ENCODE measurements around the gene ROBO1. TPM values are rescaled to one million over a fixed set of nuclear protein-coding genes. Genes with fewer than 3 reads are reported as not detected.

Gene ROBO1
- total and polyA plus RNA-seq, 2 of the 8 experiments (the other 6 are each of a cell fraction or from before 2014, with no cell fraction given) = 51.4 to 91.0 TPM

DNA sequence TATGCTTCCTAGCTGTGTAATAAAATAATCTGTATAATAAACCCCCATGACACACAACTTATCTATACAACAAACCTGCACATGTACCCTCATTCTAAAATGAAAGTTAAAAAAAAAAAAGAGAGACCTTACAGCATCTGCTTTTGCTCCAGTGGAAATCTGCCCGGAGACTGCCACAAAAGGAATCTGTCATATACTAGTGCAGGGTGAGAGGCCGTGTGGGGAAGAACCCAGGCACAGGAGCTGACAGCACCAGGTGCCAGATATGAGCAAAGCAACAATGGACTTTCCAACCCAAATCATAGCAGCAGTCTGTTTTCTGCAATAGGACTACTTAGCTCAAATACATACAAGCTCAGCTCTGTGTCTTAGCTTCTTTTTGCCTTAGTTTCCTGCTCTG, 346.5 kb downstream of the ROBO1 start:
- Histone ChIP-seq H2AFZ (ENCODE audit: low read length) (no peak overlapping the region), H2BK5ac (ENCODE audit: low read depth, low read length) (no peak overlapping the region), H4K8ac (ENCODE audit: extremely low read depth, insufficient read depth, low read length) (no peak overlapping the region), H4K5ac (ENCODE audit: insufficient read length, low read depth, low read length) (no peak overlapping the region), H3K4ac (replicated peaks; ENCODE audit: insufficient read length, low read depth, low read length) (no peak overlapping the region), H3K56ac (replicated peaks; ENCODE audit: insufficient read length, low read depth, low read length) (no peak overlapping the region), H3K18ac (ENCODE audit: extremely low read depth, low read length) (no peak overlapping the region), H4K91ac (replicated peaks; ENCODE audit: insufficient read length, low read length) (no peak overlapping the region), H2BK12ac (ENCODE audit: low read depth, low read length) (no peak overlapping the region), H3K4me3 (ENCODE audit: extremely low read depth in 1 of 4, insufficient read depth in 2 of 4, low read depth in 3 of 4, low read length in 4 of 4) (no peak overlapping the region), H3K23ac (ENCODE audit: insufficient read length) (no peak overlapping the region), H3K27me3 (replicated peaks in 1 of 4; ENCODE audit: control insufficient read depth in 3 of 4, extremely low read depth in 1 of 4, insufficient read depth in 3 of 4, low read length in 3 of 4) (no peaks in the 10 kb centered on the region), H2BK120ac (replicated peaks; ENCODE audit: low read depth, low read length) (no peak overlapping the region), H3K79me2 (ENCODE audit: control insufficient read depth in 1 of 2, insufficient read depth in 2 of 2, low read length in 2 of 2) (no peaks in the 10 kb centered on the region), H2BK15ac (ENCODE audit: low read length) (no peak overlapping the region), H3K9me3 (ENCODE audit: insufficient read depth in 2 of 2, low read depth in 1 of 2, low read length in 1 of 2) (no peaks in the 10 kb centered on the region), H3K79me1 (ENCODE audit: low read depth, low read length) (no peaks in the 10 kb centered on the region), H3K36me3 (ENCODE audit: control insufficient read depth in 2 of 4, insufficient read depth in 4 of 4, low read length in 3 of 4) (no peaks in the 10 kb centered on the region), H2BK20ac (ENCODE audit: low read length) (no peak overlapping the region), H3K4me1 (replicated peaks in 1 of 4; ENCODE audit: control insufficient read depth in 3 of 4, insufficient read depth in 4 of 4, low read length in 3 of 4) (no peaks in the 10 kb centered on the region), H3K14ac (ENCODE audit: insufficient read length) (no peak overlapping the region), H3K23me2 (ENCODE audit: low read depth, low read length) (no peaks in the 10 kb centered on the region), H3K27ac (ENCODE audit: low read depth, low read length) (no peak overlapping the region), H3K9ac (replicated peaks in 1 of 4; ENCODE audit: extremely low read depth in 1 of 4, low read depth in 3 of 4, low read length in 3 of 4) (no peak overlapping the region), H4K20me1 (replicated peaks in 1 of 2; ENCODE audit: control insufficient read depth in 1 of 2, insufficient read depth in 2 of 2, low read length in 2 of 2) (no peaks in the 10 kb centered on the region), H3K4me2 (ENCODE audit: insufficient read depth in 1 of 2, low read depth in 2 of 2, low read length in 2 of 2) (no peak overlapping the region), H2AK5ac (ENCODE audit: low read depth, low read length) (no peak overlapping the region)
- no peak for DNase-seq (ENCODE audit: low read depth in 1 of 2, low spot score in 2 of 2)
- 83% methylated on average over 2 of the region's 2 CpGs; no CpG with 5 or more reads in 1 of the 2 experiments for WGBS, 2 experiments (ENCODE audit: extremely low coverage in 1 of 2, insufficient coverage in 1 of 2, insufficient read length in 1 of 2, insufficient replicate concordance in 2 of 2, low coverage in 1 of 2, low lambda C conversion rate in 2 of 2, missing lambda C conversion rate in 1 of 2)
- ChIA-PET POLR2A (ENCODE audit: partially characterized antibody) (no interaction called here), CTCF (ENCODE audit: partially characterized antibody) (interaction anchor here (0.5 to 0.7 kb wide), 2 partner anchors 10 to 97 kb away, joined by 3 read pairs; no protein-coding TSS in a partner anchor)
- FAIRE-seq = no peak
- TF ChIP-seq, protein P1, sequence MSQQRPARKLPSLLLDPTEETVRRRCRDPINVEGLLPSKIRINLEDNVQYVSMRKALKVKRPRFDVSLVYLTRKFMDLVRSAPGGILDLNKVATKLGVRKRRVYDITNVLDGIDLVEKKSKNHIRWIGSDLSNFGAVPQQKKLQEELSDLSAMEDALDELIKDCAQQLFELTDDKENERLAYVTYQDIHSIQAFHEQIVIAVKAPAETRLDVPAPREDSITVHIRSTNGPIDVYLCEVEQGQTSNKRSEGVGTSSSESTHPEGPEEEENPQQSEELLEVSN (IDR thresholded peaks at IDR 0.05) = no peak
- TF ChIP-seq CREB1 (IDR thresholded peaks at IDR 0.05) (no peak), KDM5A (IDR thresholded peaks at IDR 0.05; ENCODE audit: low read length) (no peak), JUN (IDR thresholded peaks at IDR 0.05; ENCODE audit: low read depth, low read length) (no peak), SP1 (IDR thresholded peaks at IDR 0.05; ENCODE audit: low read depth, low read length) (no peak), ASH2L (IDR thresholded peaks at IDR 0.05; ENCODE audit: low read length) (no peak), NRF1 (IDR thresholded peaks at IDR 0.05; ENCODE audit: low read depth, low read length) (no peak), CHD1 (IDR thresholded peaks at IDR 0.05; ENCODE audit: low read depth, low read length) (no peak), KDM4A (IDR thresholded peaks at IDR 0.05; ENCODE audit: low read depth, low read length, severe bottlenecking) (no peak), GABPA (IDR thresholded peaks at IDR 0.05; ENCODE audit: borderline replicate concordance, insufficient read depth, low read length) (no peak), SP2 (IDR thresholded peaks at IDR 0.05; ENCODE audit: low read length) (no peak), CBX8 (IDR thresholded peaks at IDR 0.05; ENCODE audit: borderline replicate concordance, low read depth, low read length) (no peak), SUZ12 (IDR thresholded peaks at IDR 0.05; ENCODE audit: low read length) (no peak), POLR2A (IDR thresholded peaks at IDR 0.05; ENCODE audit: control extremely low read depth in 1 of 2, low read depth in 2 of 2, low read length in 2 of 2) (no peak)
- TF ChIP-seq, protein P2, sequence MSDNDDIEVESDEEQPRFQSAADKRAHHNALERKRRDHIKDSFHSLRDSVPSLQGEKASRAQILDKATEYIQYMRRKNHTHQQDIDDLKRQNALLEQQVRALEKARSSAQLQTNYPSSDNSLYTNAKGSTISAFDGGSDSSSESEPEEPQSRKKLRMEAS (IDR thresholded peaks at IDR 0.05) = no peak
